ENCODE results near the gene TUBGCP2. TPM values are rescaled to one million over a fixed set of nuclear protein-coding genes. Genes with fewer than 3 reads are reported as not detected.

Gene TUBGCP2
- total and polyA plus RNA-seq, 2 of the 13 experiments (the other 11 are each of a cell fraction or from before 2014, with no cell fraction given): 21.3 to 34.5 TPM

DNA sequence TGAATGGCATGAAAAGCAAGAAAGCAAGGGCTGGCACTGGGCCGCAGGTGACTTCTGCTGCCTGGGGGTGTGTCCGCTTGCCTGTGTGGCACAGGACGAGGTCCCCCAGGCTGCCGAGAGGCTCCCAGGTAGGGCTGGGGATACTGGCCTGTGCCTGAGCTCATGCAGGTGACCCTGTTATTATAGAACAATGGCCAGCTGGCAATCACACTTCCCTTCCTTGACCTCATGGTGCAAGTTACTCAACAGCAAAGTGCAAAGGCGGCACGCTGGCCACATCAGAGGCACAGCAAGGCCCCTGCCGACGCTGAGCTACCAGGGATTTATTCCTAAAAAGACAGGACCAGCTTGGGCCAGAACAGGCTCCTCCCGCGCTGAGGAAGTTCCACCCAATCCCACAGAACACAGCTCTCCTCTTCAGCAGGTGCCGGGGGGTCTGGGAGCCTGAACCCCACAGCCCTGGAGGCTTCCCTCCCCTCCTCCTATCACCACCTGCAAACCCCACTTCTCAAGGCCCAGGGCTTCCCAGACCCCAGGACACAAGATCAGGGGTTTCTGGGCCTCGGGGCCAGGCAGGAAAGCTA, 30.6 kb downstream of the TUBGCP2 start (continued):
- TF ChIP-seq ZNF24 (IDR thresholded peaks at IDR 0.05) (no peak), ESRRA (CRISPR knock-in tag; IDR thresholded peaks at IDR 0.05; ENCODE audit: low read depth) (no peak), ZNF777 (CRISPR knock-in tag; IDR thresholded peaks at IDR 0.05) (no peak), HIVEP1 (CRISPR knock-in tag; IDR thresholded peaks at IDR 0.05) (no peak), SIN3A (IDR thresholded peaks at IDR 0.05; ENCODE audit: borderline replicate concordance, low read depth, low read length) (no peak), GZF1 (CRISPR knock-in tag; IDR thresholded peaks at IDR 0.05) (no peak), ARHGAP35 (CRISPR knock-in tag; IDR thresholded peaks at IDR 0.05; ENCODE audit: borderline replicate concordance) (no peak), GATAD1 (CRISPR knock-in tag; IDR thresholded peaks at IDR 0.05) (no peak), NCOA1 (CRISPR knock-in tag; IDR thresholded peaks at IDR 0.05) (no peak), PCBP1 (IDR thresholded peaks at IDR 0.05; ENCODE audit: borderline replicate concordance, low read depth, low read length) (no peak), STAG1 (CRISPR knock-in tag; IDR thresholded peaks at IDR 0.05) (no peak), ZNF121 (CRISPR knock-in tag; IDR thresholded peaks at IDR 0.05) (no peak), ZNF788 (CRISPR knock-in tag; IDR thresholded peaks at IDR 0.05; ENCODE audit: borderline replicate concordance) (peak; percentile 32; the same call in 1 of the 2 replicates), ZNF331 (CRISPR knock-in tag; IDR thresholded peaks at IDR 0.05) (no peak), NFYC (CRISPR knock-in tag; IDR thresholded peaks at IDR 0.05) (no peak), ZNF749 (CRISPR knock-in tag; IDR thresholded peaks at IDR 0.05; ENCODE audit: borderline replicate concordance) (no peak), NFKBIZ (CRISPR knock-in tag; IDR thresholded peaks at IDR 0.05) (no peak), KDM6A (CRISPR knock-in tag; IDR thresholded peaks at IDR 0.05; ENCODE audit: low read depth) (no peak), NFKB2 (CRISPR knock-in tag; IDR thresholded peaks at IDR 0.05; ENCODE audit: borderline replicate concordance) (no peak), ZNF776 (CRISPR knock-in tag; IDR thresholded peaks at IDR 0.05) (no peak), PHF5A (CRISPR knock-in tag; IDR thresholded peaks at IDR 0.05; ENCODE audit: low read depth, unreplicated experiment) (no peak)
- TF ChIP-seq, protein P1, sequence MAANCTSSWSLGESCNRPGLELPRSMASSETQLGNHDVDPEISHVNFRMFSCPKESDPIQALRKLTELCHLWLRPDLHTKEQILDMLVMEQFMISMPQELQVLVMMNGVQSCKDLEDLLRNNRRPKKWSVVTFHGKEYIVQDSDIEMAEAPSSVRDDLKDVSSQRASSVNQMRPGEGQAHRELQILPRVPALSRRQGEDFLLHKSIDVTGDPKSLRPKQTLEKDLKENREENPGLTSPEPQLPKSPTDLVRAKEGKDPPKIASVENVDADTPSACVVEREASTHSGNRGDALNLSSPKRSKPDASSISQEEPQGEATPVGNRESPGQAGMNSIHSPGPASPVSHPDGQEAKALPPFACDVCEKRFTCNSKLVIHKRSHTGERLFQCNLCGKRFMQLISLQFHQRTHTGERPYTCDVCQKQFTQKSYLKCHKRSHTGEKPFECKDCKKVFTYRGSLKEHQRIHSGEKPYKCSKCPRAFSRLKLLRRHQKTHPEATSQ (CRISPR knock-in tag; IDR thresholded peaks at IDR 0.05; ENCODE audit: borderline replicate concordance): no peak
- TF ChIP-seq, protein P2, sequence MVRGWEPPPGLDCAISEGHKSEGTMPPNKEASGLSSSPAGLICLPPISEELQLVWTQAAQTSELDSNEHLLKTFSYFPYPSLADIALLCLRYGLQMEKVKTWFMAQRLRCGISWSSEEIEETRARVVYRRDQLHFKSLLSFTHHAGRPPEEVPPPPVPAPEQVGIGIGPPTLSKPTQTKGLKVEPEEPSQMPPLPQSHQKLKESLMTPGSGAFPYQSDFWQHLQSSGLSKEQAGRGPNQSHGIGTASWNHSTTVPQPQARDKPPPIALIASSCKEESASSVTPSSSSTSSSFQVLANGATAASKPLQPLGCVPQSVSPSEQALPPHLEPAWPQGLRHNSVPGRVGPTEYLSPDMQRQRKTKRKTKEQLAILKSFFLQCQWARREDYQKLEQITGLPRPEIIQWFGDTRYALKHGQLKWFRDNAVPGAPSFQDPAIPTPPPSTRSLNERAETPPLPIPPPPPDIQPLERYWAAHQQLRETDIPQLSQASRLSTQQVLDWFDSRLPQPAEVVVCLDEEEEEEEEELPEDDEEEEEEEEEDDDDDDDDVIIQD (CRISPR knock-in tag; IDR thresholded peaks at IDR 0.05; ENCODE audit: low read depth): no peak
- TF ChIP-seq, protein P3, sequence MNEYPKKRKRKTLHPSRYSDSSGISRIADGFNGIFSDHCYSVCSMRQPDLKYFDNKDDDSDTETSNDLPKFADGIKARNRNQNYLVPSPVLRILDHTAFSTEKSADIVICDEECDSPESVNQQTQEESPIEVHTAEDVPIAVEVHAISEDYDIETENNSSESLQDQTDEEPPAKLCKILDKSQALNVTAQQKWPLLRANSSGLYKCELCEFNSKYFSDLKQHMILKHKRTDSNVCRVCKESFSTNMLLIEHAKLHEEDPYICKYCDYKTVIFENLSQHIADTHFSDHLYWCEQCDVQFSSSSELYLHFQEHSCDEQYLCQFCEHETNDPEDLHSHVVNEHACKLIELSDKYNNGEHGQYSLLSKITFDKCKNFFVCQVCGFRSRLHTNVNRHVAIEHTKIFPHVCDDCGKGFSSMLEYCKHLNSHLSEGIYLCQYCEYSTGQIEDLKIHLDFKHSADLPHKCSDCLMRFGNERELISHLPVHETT (CRISPR knock-in tag; conservative IDR thresholded peaks at IDR 0.05): no peak
- TF ChIP-seq, protein P4, sequence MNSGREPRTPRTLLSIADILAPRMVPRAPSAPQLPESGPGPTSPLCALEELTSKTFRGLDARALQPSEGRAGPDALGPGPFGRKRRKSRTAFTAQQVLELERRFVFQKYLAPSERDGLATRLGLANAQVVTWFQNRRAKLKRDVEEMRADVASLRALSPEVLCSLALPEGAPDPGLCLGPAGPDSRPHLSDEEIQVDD (CRISPR knock-in tag; IDR thresholded peaks at IDR 0.05; ENCODE audit: borderline replicate concordance): no peak
- TF ChIP-seq, protein P5, sequence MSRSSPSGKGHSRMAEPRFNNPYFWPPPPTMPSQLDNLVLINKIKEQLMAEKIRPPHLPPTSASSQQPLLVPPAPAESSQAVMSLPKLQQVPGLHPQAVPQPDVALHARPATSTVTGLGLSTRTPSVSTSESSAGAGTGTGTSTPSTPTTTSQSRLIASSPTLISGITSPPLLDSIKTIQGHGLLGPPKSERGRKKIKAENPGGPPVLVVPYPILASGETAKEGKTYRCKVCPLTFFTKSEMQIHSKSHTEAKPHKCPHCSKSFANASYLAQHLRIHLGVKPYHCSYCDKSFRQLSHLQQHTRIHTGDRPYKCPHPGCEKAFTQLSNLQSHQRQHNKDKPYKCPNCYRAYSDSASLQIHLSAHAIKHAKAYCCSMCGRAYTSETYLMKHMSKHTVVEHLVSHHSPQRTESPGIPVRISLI (CRISPR knock-in tag; IDR thresholded peaks at IDR 0.05; ENCODE audit: borderline replicate concordance): no peak
- TF ChIP-seq, protein P6, sequence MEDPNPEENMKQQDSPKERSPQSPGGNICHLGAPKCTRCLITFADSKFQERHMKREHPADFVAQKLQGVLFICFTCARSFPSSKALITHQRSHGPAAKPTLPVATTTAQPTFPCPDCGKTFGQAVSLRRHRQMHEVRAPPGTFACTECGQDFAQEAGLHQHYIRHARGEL (CRISPR knock-in tag; IDR thresholded peaks at IDR 0.05): no peak
